Naive B cell (primary cell): ENCODE results near the gene EVA1A. TPM values are rescaled to one million over a fixed set of nuclear protein-coding genes. Genes with fewer than 3 reads are reported as not detected.
A peak's percentile ranks its signal among the peaks of the same experiment; 100 is the strongest.
"Not testable (repeated sequence)": the region's sequence is repeated elsewhere in the genome, so short reads cannot be mapped to it uniquely, and the experiment has no call there.

Source experiments
- ATAC-seq, 2 donors: fragments of 150-1000 bp; cut with Tn5 transposase; 2 replicates each; pipeline ENCODE4 v1.10.0; 2021; ENCODE audit warnings: low read depth in 2 of 2, mild to moderate bottlenecking in 2 of 2, moderate library complexity in 2 of 2
- DNase-seq: peaks from one replicate; pipeline ENCODE4 v3.0.0; 2022
- H3K27ac Mint-ChIP-seq, 6 donors: one replicate each; pipeline ENCODE4 v1.8.0; 2020 to 2022; ENCODE audit warnings: mild to moderate bottlenecking in 6 of 6, mixed read lengths in 6 of 6, moderate library complexity in 5 of 6, inconsistent platforms in 2 of 6
- H3K27me3 Mint-ChIP-seq, 3 donors: one replicate each; pipeline ENCODE4 v1.8.0; 2021 to 2022; ENCODE audit warnings: mixed read lengths in 3 of 3, mild to moderate bottlenecking in 1 of 3
- H3K36me3 Mint-ChIP-seq, 2 donors: one replicate each; pipeline ENCODE4 v1.8.0; 2020 to 2022; ENCODE audit warnings: mixed read lengths in 2 of 2, inconsistent platforms in 1 of 2, mild to moderate bottlenecking in 1 of 2
- H3K4me1 Mint-ChIP-seq, 3 donors: one replicate each; pipeline ENCODE4 v1.8.0; 2020 to 2022; ENCODE audit warnings: mixed read lengths in 3 of 3, inconsistent platforms in 1 of 3, mild to moderate bottlenecking in 1 of 3, moderate library complexity in 1 of 3
- H3K4me3 Mint-ChIP-seq, 8 donors: one replicate each; pipeline ENCODE4 v1.8.0; 2020 to 2022; ENCODE audit warnings: mild to moderate bottlenecking in 8 of 8, mixed read lengths in 8 of 8, moderate library complexity in 8 of 8, inconsistent platforms in 2 of 8
- H3K9me3 Mint-ChIP-seq, 7 donors: one replicate each; pipeline ENCODE4 v1.8.0; 2020 to 2022; ENCODE audit warnings: mixed read lengths in 7 of 7, mild to moderate bottlenecking in 5 of 7, inconsistent platforms in 2 of 7, moderate library complexity in 1 of 7
- polyA plus RNA-seq, 6 donors: library from polyadenylated mRNA; unstranded; fragments of 300-500 nt; fragmentation: Illumina TruSeq; gene quantifications; one replicate each; pipeline ENCODE4 v1.2.3, GENCODE V29; 2021; ENCODE audit warnings: low read depth in 6 of 6

EVA1A gene
- polyA plus RNA-seq, 6 donors from 2014 or later: 0.27 TPM; not detected in 5

DNA sequence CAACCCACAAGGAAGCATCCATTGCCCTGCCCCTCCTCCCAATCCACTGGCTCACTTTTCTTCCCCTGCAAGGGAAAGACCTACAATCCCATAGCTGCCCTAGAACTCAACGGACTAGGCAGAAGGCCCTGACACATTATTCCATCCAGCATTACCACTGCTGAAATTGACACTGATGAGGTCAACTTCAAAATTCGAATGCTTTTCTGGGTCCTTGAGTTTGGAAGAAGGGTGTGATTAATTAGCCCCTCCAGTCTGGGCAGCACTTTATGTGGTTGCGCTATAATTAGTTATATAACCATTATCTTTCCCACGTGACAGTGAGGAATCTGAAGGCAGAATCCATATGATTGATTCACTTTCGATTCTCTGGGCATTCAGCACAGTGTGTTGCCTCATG lies 55.7 kb downstream of the EVA1A start:
- H3K27ac Mint-ChIP-seq: no peak overlapping the region
- ATAC-seq (no peak), DNase-seq (no peak)
- no peak overlapping the region for H3K4me3 Mint-ChIP-seq
- H3K9me3 Mint-ChIP-seq: peaks cover 5 to 28% (median 11%) of the 10 kb centered on the region in 7 donors
- H3K4me1 Mint-ChIP-seq: no peaks in the 10 kb centered on the region
- peaks cover 15 to 20% (median 18%) of the 10 kb centered on the region in 3 donors for H3K27me3 Mint-ChIP-seq
- H3K36me3 Mint-ChIP-seq: peaks cover 5 to 7% of the 10 kb centered on the region in 2 donors

- Mint-ChIP-seq H3K36me3 (no peaks in the 10 kb centered on the region), H3K27me3 (peaks cover 15 to 18% (median 16%) of the 10 kb centered on the region in 3 donors), H3K4me1 (no peaks in the 10 kb centered on the region), H3K27ac (peak overlapping the region in 1 of 6 donors; percentile 30), H3K9me3 (peaks cover 0 to 11% (median 3%) of the 10 kb centered on the region in 7 donors), H3K4me3 (no peak overlapping the region)
- ATAC-seq (no peak), DNase-seq (no peak)
Observed at GRCh38 chr2:75503048-75503607, 57.6 kb downstream of the EVA1A start.

- Mint-ChIP-seq H3K9me3 (peaks cover 0 to 3% (median 0%) of the 10 kb centered on the region in 7 donors), H3K36me3 (no peaks in the 10 kb centered on the region), H3K27me3 (peaks cover 7 to 24% (median 21%) of the 10 kb centered on the region in 3 donors), H3K4me1 (no peaks in the 10 kb centered on the region), H3K4me3 (no peak overlapping the region), H3K27ac (no peak overlapping the region)
- ATAC-seq (no peak), DNase-seq (no peak)
Observed at GRCh38 chr2:75500633-75501032, 60.1 kb downstream of the EVA1A start.

DNA sequence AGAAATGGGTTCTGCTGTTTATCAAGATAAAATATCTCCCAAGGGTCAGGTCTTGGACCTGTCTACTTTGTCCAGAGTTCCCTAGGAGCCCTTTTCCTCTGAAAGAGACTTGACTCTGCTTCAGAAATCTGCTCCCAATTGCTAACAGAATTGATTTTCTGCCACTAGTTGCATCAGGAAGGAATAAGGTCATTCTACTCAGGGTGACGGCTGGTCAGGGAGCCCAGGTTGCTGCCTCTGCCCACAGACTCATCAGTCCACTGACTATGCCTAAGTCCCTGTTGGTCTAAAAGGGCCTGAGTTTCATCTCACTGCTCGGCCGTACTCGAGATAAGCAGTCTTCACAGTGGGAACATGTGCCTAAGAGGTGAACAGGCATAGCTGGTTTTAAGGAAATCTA lies 61.2 kb downstream of the EVA1A start:
- H3K9me3 Mint-ChIP-seq: peaks cover 0 to 3% (median 0%) of the 10 kb centered on the region in 7 donors
- H3K27ac Mint-ChIP-seq: no peak overlapping the region
- no peaks in the 10 kb centered on the region for H3K4me1 Mint-ChIP-seq
- ATAC-seq (no peak), DNase-seq (no peak)
- no peak overlapping the region for H3K4me3 Mint-ChIP-seq
- H3K27me3 Mint-ChIP-seq: peaks cover 7 to 23% (median 21%) of the 10 kb centered on the region in 3 donors
- H3K36me3 Mint-ChIP-seq: no peaks in the 10 kb centered on the region

DNA sequence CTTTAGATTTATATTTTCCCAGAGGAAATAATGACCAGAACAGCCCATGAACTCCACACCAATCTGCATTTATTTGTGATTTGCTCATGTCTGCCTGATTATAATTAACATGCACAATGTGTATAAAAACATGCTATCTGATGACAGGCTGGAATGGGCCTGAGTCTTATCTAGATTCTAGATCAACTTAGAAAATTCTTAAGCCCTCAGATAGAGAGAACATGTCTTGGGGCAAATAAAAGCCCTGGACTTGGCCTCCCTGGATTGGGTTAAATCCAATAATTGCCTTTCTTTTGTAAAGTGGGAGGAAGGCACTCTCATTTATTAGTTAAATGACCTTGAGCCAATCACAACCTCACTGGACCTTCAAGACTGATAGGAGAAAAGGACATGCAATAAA lies 61.8 kb downstream of the EVA1A start:
- Mint-ChIP-seq H3K27me3 (peaks cover 7 to 23% (median 18%) of the 10 kb centered on the region in 3 donors), H3K9me3 (peaks cover 0 to 3% (median 0%) of the 10 kb centered on the region in 7 donors)

GRCh38 chr2:75497256-75497655 lies 63.5 kb downstream of the EVA1A start:
- H3K36me3 Mint-ChIP-seq: no peaks in the 10 kb centered on the region
- H3K9me3 Mint-ChIP-seq: peaks cover 0 to 3% (median 0%) of the 10 kb centered on the region in 7 donors
- no peak overlapping the region for H3K27ac Mint-ChIP-seq

More for the DNA sequence above, 61.8 kb downstream of the EVA1A start:
- DNase-seq (no peak), ATAC-seq (no peak)
- Mint-ChIP-seq H3K27ac (no peak overlapping the region), H3K4me1 (no peaks in the 10 kb centered on the region), H3K36me3 (no peaks in the 10 kb centered on the region), H3K4me3 (no peak overlapping the region)

DNA sequence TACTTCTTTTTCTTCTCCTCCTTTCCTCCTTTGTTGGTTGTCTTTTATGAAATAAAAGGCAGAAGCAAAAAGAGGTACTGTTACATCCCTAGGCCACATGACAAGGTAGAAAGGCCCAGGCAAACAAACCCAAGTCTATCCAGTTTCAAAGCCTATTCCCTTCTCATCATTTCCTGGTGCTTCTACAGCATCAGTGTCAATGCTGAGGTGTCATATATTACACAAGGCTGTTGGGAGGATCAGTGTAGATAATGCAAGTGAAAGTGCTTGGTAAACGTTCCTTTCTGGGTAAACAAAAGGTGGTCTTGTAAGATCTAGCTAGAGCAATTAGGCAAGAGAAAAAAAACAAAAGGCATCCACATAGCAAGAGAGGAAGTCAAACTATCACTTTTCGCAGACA lies 64.9 kb downstream of the EVA1A start:
- DNase-seq (no peak), ATAC-seq (no peak)
- Mint-ChIP-seq H3K4me1 (no peaks in the 10 kb centered on the region), H3K27me3 (peaks cover 0 to 19% (median 13%) of the 10 kb centered on the region in 3 donors), H3K4me3 (no peak overlapping the region), H3K9me3 (peaks cover 0 to 2% (median 0%) of the 10 kb centered on the region in 7 donors), H3K27ac (no peak overlapping the region), H3K36me3 (no peaks in the 10 kb centered on the region)

More at GRCh38 chr2:75497256-75497655, 63.5 kb downstream of the EVA1A start:
- Mint-ChIP-seq H3K27me3 (peaks cover 3 to 20% (median 18%) of the 10 kb centered on the region in 3 donors), H3K4me3 (no peak overlapping the region), H3K4me1 (no peaks in the 10 kb centered on the region)
- ATAC-seq: no peak
- DNase-seq: no peak

GRCh38 chr2:75494137-75494769 lies 66.5 kb downstream of the EVA1A start:
- H3K9me3 Mint-ChIP-seq: peaks cover 0 to 2% (median 0%) of the 10 kb centered on the region in 7 donors
- DNase-seq (no peak), ATAC-seq (no peak)
- no peak overlapping the region for H3K4me3 Mint-ChIP-seq
- H3K27me3 Mint-ChIP-seq: peaks cover under 1 to 20% (median 8%) of the 10 kb centered on the region in 3 donors
- peak overlapping the region in 1 of 6 donors; percentile 50 for H3K27ac Mint-ChIP-seq
- H3K4me1 Mint-ChIP-seq: no peaks in the 10 kb centered on the region
- no peaks in the 10 kb centered on the region for H3K36me3 Mint-ChIP-seq

- Mint-ChIP-seq H3K27me3 (peaks cover 8 to 27% (median 9%) of the 10 kb centered on the region in 3 donors), H3K4me1 (no peaks in the 10 kb centered on the region), H3K4me3 (no peak overlapping the region), H3K36me3 (no peaks in the 10 kb centered on the region), H3K27ac (no peak overlapping the region), H3K9me3 (peaks cover 0 to 2% (median 0%) of the 10 kb centered on the region in 7 donors)
- no peak for DNase-seq
- ATAC-seq: no peak
Observed at GRCh38 chr2:75493230-75493629, 67.5 kb downstream of the EVA1A start.

DNA sequence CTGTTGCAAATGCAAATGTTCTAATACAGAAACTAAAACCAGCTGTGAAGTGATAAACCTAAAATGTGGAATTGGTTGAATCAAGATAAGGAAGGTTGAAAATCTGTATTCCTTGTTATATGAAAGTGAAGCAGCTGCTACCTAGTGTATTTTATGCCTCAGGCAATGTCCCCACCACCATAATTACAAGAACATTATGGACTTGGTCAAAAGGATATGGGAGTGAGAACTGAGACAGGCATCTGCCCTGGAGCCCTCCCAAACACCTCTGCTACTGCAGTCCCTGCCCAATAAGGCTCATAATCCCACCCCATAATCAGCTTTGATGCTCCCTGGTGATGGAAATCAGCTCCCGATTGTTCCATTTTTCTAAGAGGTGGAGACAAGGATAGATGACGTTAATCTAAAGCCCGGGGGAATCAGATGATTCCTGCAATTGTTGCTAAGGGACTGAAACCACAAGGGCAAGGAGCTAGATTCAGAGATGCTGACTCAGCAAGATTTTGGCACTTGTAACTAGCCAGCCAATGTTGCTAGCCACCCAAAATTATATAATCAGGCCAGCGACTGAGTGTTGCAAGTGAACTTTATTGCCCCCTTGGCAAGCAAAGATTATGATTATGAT lies 69.5 kb downstream of the EVA1A start:
- DNase-seq: no peak
- no peak for ATAC-seq
- peaks cover 0 to 6% (median 3%) of the 10 kb centered on the region in 7 donors for H3K9me3 Mint-ChIP-seq
- H3K27me3 Mint-ChIP-seq: peaks cover 16 to 33% (median 16%) of the 10 kb centered on the region in 3 donors
- H3K4me1 Mint-ChIP-seq: no peaks in the 10 kb centered on the region
- no peak overlapping the region for H3K4me3 Mint-ChIP-seq
- H3K27ac Mint-ChIP-seq: no peak overlapping the region
- peaks cover 0 to 8% of the 10 kb centered on the region in 2 donors for H3K36me3 Mint-ChIP-seq

DNA sequence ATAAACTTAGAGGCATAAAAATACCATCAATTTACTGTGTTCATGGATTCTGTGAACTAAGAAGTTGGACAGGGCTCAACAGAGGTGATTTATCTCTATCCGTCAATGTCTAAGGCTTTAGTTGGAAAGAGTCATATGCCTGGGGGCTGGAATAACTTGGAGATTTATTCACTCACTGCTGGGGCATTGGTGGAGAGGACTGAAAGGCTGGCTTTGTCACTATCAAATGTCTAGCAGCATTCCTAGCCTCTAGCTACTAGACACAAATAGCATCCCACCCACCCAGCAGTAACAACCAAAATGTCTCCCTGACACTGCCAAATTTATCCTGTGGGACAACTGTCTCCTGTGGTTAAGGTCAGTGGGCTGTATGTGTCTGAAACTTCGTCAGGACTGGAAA lies 71.0 kb downstream of the EVA1A start:
- no peak overlapping the region for H3K4me3 Mint-ChIP-seq
- H3K4me1 Mint-ChIP-seq: no peaks in the 10 kb centered on the region
- H3K9me3 Mint-ChIP-seq: peaks cover 0 to 6% (median 3%) of the 10 kb centered on the region in 7 donors
- H3K27ac Mint-ChIP-seq: no peak overlapping the region
- peaks cover 17 to 36% (median 21%) of the 10 kb centered on the region in 3 donors for H3K27me3 Mint-ChIP-seq
- no peak for ATAC-seq
- DNase-seq: no peak
- H3K36me3 Mint-ChIP-seq: peaks cover 0 to 9% of the 10 kb centered on the region in 2 donors

DNA sequence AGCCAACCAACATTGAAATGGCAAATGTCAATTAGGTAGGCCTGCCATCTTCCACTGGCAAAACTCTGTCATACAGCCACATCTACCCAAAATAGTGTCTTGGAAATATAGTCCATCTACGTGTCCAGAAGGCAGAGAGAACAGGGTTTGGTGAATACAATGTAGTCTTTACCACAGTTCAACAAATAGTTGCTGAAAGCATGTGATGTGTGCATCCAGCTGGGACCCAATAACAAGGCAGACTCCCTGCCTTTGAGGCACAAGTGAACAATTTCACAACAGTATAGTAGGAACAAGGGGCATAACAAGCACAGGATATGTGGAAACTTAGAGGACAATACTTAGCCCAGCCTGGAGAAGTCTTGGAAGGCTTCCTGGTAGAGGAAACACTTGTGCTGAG lies 72.6 kb downstream of the EVA1A start:
- H3K36me3 Mint-ChIP-seq: peaks cover 0 to 9% of the 10 kb centered on the region in 2 donors
- H3K4me1 Mint-ChIP-seq: no peaks in the 10 kb centered on the region
- ATAC-seq: no peak
- peaks cover 0 to 6% (median 3%) of the 10 kb centered on the region in 7 donors for H3K9me3 Mint-ChIP-seq
- no peak for DNase-seq
- H3K27me3 Mint-ChIP-seq: peaks cover 22 to 31% (median 25%) of the 10 kb centered on the region in 3 donors
- no peak overlapping the region for H3K27ac Mint-ChIP-seq
- H3K4me3 Mint-ChIP-seq: no peak overlapping the region

- H3K4me1 Mint-ChIP-seq, ATAC-seq, H3K36me3 Mint-ChIP-seq, DNase-seq, H3K9me3 Mint-ChIP-seq, H3K4me3 Mint-ChIP-seq: not testable (repeated sequence)
- Mint-ChIP-seq H3K27me3 (peaks cover 24 to 31% (median 25%) of the 10 kb centered on the region in 3 donors), H3K27ac (peak overlapping the region in 1 of 6 donors; percentile 5)
Observed at GRCh38 chr2:75486735-75487134, 74.0 kb downstream of the EVA1A start.
